Mesothelial cell of epicardium (in vitro differentiated cells): ENCODE results near the gene LRP5. TPM values are rescaled to one million over a fixed set of nuclear protein-coding genes. Genes with fewer than 3 reads are reported as not detected.

Source experiments
- DNase-seq, 2 experiments: peaks; one replicate each; pipeline ENCODE4 v3.0.0; 2021; ENCODE audit warnings: low spot score in 2 of 2; ENCODE audit not compliant: unreplicated experiment in 2 of 2
- H3K27ac Mint-ChIP-seq: 2 replicates; pipeline ENCODE4 v1.8.0; 2021; ENCODE audit warnings: mixed read lengths
- H3K27me3 Mint-ChIP-seq: 2 replicates; pipeline ENCODE4 v1.8.0; 2021; ENCODE audit warnings: low read depth, mixed read lengths
- H3K36me3 Mint-ChIP-seq: 2 replicates; pipeline ENCODE4 v1.8.0; 2021; ENCODE audit warnings: mixed read lengths
- H3K4me1 Mint-ChIP-seq: 2 replicates; pipeline ENCODE4 v1.8.0; 2021; ENCODE audit warnings: mixed read lengths
- H3K4me3 Mint-ChIP-seq: 2 replicates; pipeline ENCODE4 v1.8.0; 2021; ENCODE audit warnings: mild to moderate bottlenecking, moderate library complexity, mixed read lengths
- H3K9me3 Mint-ChIP-seq: 2 replicates; pipeline ENCODE4 v1.8.0; 2021; ENCODE audit warnings: mixed read lengths
- total RNA-seq: library from RNA; stranded (reverse); gene quantifications from 3 replicates; pipeline ENCODE4 v1.2.1, GENCODE V29; 2021
- TF ChIP-seq, protein P1 (sequence below): fragments of 200-600 bp; sonication (generic); IDR thresholded peaks from one replicate; pipeline ENCODE4 v1.5.0; 2021; ENCODE audit warnings: antibody characterized with exemption; ENCODE audit not compliant: unreplicated experiment

Gene LRP5
- total RNA-seq, 1 donor from 2014 or later, result 72.5 TPM

DNA sequence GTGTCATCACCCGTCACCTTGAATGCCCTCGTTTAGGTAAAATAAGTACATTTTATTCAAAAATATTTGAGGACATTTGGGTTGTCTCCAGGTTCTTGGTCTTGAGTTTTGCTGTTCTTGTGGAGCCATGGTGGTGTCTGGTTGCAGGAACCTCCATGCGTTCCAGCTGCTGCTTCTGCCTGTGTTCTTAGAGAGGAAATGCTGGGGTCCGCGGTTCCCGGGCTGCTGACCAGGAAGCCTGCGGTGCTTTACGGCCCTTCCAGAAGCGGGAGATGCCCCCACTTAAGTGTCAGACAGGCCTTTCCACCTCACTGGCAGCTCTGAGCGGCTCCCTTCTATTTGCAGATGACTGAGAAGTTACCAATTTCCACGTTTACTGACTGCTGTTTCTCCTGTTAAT, 66.8 kb downstream of the LRP5 start:
- Mint-ChIP-seq H3K27ac (no peak overlapping the region), H3K36me3 (no peaks in the 10 kb centered on the region), H3K4me1 (peaks cover 14% of the 10 kb centered on the region), H3K9me3 (no peaks in the 10 kb centered on the region), H3K4me3 (no peak overlapping the region), H3K27me3 (no peaks in the 10 kb centered on the region)
- DNase-seq, result no peak
- TF ChIP-seq, protein P1, sequence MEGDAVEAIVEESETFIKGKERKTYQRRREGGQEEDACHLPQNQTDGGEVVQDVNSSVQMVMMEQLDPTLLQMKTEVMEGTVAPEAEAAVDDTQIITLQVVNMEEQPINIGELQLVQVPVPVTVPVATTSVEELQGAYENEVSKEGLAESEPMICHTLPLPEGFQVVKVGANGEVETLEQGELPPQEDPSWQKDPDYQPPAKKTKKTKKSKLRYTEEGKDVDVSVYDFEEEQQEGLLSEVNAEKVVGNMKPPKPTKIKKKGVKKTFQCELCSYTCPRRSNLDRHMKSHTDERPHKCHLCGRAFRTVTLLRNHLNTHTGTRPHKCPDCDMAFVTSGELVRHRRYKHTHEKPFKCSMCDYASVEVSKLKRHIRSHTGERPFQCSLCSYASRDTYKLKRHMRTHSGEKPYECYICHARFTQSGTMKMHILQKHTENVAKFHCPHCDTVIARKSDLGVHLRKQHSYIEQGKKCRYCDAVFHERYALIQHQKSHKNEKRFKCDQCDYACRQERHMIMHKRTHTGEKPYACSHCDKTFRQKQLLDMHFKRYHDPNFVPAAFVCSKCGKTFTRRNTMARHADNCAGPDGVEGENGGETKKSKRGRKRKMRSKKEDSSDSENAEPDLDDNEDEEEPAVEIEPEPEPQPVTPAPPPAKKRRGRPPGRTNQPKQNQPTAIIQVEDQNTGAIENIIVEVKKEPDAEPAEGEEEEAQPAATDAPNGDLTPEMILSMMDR, result no peak

DNA sequence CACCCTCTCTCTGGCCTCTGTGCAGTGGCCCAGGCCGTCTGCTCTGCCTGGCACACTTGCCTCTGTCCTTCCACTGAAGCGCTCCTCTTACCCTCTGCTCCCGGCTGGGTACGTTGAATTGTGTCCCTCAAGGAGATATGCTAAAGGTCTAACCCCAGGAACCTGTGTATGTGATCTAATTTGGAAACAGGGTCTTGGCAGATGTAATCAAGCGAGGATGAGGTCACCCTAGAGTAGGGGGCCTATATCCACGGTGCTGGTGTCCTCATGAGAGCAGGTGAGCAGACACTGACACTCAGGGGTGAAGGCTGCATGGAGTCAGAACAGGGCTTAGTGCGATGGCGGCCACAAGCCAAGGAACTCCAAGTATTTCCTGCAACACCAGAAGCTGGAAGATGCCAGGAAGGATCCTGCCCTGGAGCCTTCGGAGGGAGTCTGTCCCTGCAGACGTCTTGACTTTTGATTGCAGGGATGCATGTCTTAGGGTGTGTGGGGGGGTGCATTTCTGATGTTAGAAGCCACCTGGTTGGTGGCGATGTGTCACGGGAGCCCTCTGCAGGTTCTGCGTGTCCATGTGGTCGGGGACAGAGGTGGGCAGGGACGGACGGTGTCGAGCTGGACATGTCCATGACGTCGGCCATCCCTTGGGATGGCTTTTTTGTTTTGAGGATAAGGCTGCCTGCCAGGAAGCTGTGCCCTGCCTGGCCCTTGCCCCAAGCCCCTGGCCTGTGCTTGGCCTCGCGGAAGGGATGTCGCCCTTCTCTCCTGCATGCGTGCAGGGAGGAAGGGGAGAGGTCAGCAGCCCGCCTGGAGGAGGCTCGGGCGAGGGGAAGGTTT, 68.6 kb downstream of the LRP5 start:
- Mint-ChIP-seq H3K4me1 (peaks cover 6% of the 10 kb centered on the region), H3K27me3 (no peaks in the 10 kb centered on the region), H3K27ac (no peak overlapping the region), H3K4me3 (no peak overlapping the region), H3K9me3 (no peaks in the 10 kb centered on the region), H3K36me3 (peaks cover under 1% of the 10 kb centered on the region)
- no peak for DNase-seq
- TF ChIP-seq, protein P1, result no peak

DNA sequence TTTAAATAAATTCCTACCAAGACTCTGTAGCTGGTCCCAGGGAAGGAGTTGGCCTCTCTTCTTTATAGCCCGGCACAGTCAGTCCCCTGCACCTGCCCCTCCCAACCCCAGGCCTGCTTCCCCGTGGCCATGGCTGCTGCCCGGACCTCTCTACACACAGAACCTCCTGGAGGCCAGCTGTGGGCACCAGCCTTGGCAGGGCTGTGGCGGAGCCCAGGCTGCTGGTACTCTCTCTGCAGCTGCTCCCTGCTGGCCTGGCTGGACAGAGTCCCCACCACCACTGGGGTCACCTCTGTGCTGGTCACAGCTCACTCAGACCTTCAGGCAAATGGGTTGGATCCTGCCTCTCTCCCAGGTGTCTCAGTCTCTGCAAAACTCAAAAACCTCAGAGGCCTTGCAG, 69.3 kb downstream of the LRP5 start:
- peaks cover 5% of the 10 kb centered on the region for H3K36me3 Mint-ChIP-seq
- H3K4me1 Mint-ChIP-seq, result peaks cover 6% of the 10 kb centered on the region
- H3K27me3 Mint-ChIP-seq, result no peaks in the 10 kb centered on the region
- TF ChIP-seq, protein P1, result no peak
- no peak for DNase-seq
- H3K4me3 Mint-ChIP-seq, result no peak overlapping the region
- H3K9me3 Mint-ChIP-seq, result no peaks in the 10 kb centered on the region
- H3K27ac Mint-ChIP-seq, result no peak overlapping the region

DNA sequence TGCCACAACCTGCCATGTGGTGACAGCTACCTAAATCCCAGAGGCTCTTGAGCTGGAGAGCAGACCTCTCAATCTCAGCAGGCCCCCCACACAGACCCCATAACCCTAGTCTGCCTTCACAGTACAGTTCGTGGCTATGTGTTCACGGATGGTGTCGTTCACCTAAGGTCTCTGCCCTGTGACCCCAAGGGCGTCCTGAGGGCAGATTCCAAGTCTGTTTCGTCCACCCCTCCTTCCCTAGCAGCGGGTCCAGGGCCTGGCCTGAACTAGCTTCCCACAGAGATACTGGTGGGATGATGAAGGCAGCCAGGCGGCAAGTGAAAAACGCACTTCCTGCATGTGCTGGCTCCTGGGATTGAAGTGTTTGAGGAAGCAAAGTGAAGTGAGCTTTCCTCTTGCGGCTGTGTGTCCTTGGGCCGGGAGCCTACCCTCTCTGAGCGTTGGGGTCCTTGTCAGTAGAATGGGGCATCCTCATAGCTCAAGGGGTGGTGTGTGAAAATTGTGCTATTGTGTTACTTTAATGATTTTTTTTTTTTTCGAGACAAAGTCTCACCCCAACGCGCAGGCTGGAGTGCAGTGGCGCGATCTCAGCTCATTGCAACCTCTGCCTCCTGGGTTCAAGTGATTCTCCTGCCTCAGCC, 70.1 kb downstream of the LRP5 start:
- Mint-ChIP-seq H3K4me3 (no peak overlapping the region), H3K36me3 (peaks cover 5% of the 10 kb centered on the region), H3K27ac (no peak overlapping the region), H3K9me3 (no peaks in the 10 kb centered on the region), H3K27me3 (no peaks in the 10 kb centered on the region), H3K4me1 (peaks cover 6% of the 10 kb centered on the region)
- TF ChIP-seq, protein P1, result no peak
- no peak for DNase-seq

DNA sequence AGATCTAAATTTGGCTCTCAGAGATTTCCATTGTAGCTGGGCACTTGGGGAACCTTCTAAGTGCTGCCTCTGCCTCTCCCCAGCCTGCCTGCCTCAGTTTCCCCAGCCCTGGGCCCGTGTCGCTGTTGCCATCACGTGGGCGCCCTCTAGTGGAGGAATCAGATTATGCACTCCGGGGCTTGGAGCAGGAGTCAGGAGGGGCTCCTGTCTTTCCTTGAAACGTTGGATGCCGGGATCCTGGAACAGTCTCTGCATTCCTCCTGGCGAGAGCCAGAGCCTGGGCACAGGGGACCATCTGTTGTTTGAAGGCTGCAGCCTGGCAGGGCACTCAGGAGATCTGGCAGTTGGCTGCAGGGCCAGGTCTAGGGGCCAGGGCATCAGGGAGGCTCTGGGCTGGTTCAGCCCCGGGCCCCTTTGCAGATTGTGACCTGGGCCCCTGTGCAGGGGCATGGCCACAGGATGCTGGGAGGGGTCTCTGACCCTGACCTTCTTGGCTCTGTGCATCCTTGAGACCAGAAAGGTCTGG, 71.6 kb downstream of the LRP5 start:
- DNase-seq, result peak; percentile 51 to 85
- peaks cover 5% of the 10 kb centered on the region for H3K36me3 Mint-ChIP-seq
- no peaks in the 10 kb centered on the region for H3K9me3 Mint-ChIP-seq
- TF ChIP-seq, protein P1, result peak; percentile 94
- peaks cover 6% of the 10 kb centered on the region for H3K4me1 Mint-ChIP-seq
- no peaks in the 10 kb centered on the region for H3K27me3 Mint-ChIP-seq
- no peak overlapping the region for H3K27ac Mint-ChIP-seq
- no peak overlapping the region for H3K4me3 Mint-ChIP-seq
